Urothelium cell line (cell line): ENCODE results near the gene SPINK9.
"Not testable (repeated sequence)": the region's sequence is repeated elsewhere in the genome, so short reads cannot be mapped to it uniquely, and the experiment has no call there.

Source experiments
- DNase-seq: peaks from one replicate; pipeline ENCODE4 v3.0.0; 2011; ENCODE audit warnings: low spot score, mixed read lengths
- FAIRE-seq: peaks from 2 replicates; lab custom pipeline; 2011; peaks lifted over from hg19 to GRCh38; lab: Jason Lieb, UNC

The SPINK9 gene

GRCh38 chr5:148335259-148335658 lies at the start of gene SPINK9:
SPINK9 (plus strand) TSS chr5:148335559; CDS start chr5:148335614, 55 bp downstream.
- DNase-seq (no peak), FAIRE-seq (no peak)

GRCh38 chr5:148290271-148291195 lies 44.8 kb upstream of the SPINK9 start:
- DNase-seq: peak; percentile 16
- no peak for FAIRE-seq

GRCh38 chr5:148297731-148298130 lies 37.6 kb upstream of the SPINK9 start:
- no peak for FAIRE-seq
- DNase-seq: no peak

- DNase-seq (no peak), FAIRE-seq (no peak)
Observed at GRCh38 chr5:148306446-148306845, 28.9 kb upstream of the SPINK9 start.

GRCh38 chr5:148309019-148309418 lies 26.3 kb upstream of the SPINK9 start:
- DNase-seq: no peak
- no peak for FAIRE-seq

GRCh38 chr5:148309746-148310145 lies 25.6 kb upstream of the SPINK9 start:
- FAIRE-seq: no peak
- no peak for DNase-seq

GRCh38 chr5:148311484-148311883 lies 23.9 kb upstream of the SPINK9 start:
- no peak for DNase-seq
- FAIRE-seq: no peak

- FAIRE-seq: no peak
- no peak for DNase-seq
Observed at GRCh38 chr5:148312153-148312552, 23.2 kb upstream of the SPINK9 start, which contains the start of gene SPINK7. SPINK7 (plus strand) TSS chr5:148312423; CDS start chr5:148312484, 61 bp downstream.

GRCh38 chr5:148314187-148314586 lies 21.2 kb upstream of the SPINK9 start:
- no peak for DNase-seq
- FAIRE-seq: no peak

GRCh38 chr5:148314731-148315130 lies 20.6 kb upstream of the SPINK9 start:
- no peak for DNase-seq
- FAIRE-seq: no peak

GRCh38 chr5:148320011-148320963 lies 15.1 kb upstream of the SPINK9 start:
- not testable (repeated sequence) for FAIRE-seq, DNase-seq

- FAIRE-seq (no peak), DNase-seq (no peak)
Observed at GRCh38 chr5:148333262-148333849, 2.0 kb upstream of the SPINK9 start.

GRCh38 chr5:148336704-148337435 lies 1.5 kb downstream of the SPINK9 start:
- no peak for FAIRE-seq
- DNase-seq: no peak

GRCh38 chr5:148342371-148343045 lies 7.1 kb downstream of the SPINK9 start:
- DNase-seq (no peak), FAIRE-seq (no peak)

- no peak for FAIRE-seq
- peak; percentile 26 for DNase-seq
Observed at GRCh38 chr5:148343046-148343407, 7.7 kb downstream of the SPINK9 start.

- FAIRE-seq (no peak), DNase-seq (no peak)
Observed at GRCh38 chr5:148343603-148344487, 8.5 kb downstream of the SPINK9 start.

- DNase-seq (no peak), FAIRE-seq (no peak)
Observed at GRCh38 chr5:148347706-148348105, 12.3 kb downstream of the SPINK9 start.

- FAIRE-seq (no peak), DNase-seq (no peak)
Observed at GRCh38 chr5:148352696-148353095, 17.3 kb downstream of the SPINK9 start.

GRCh38 chr5:148353634-148354033 lies 18.3 kb downstream of the SPINK9 start:
- FAIRE-seq (no peak), DNase-seq (no peak)
